Ammon's horn (tissue), 1 donor: ENCODE results near the gene LGI4.

Experiments
- DNase-seq: peaks from one replicate; pipeline ENCODE4 v3.0.0-alpha.2; 2016; ENCODE audit warnings: low spot score

The LGI4 gene

DNA sequence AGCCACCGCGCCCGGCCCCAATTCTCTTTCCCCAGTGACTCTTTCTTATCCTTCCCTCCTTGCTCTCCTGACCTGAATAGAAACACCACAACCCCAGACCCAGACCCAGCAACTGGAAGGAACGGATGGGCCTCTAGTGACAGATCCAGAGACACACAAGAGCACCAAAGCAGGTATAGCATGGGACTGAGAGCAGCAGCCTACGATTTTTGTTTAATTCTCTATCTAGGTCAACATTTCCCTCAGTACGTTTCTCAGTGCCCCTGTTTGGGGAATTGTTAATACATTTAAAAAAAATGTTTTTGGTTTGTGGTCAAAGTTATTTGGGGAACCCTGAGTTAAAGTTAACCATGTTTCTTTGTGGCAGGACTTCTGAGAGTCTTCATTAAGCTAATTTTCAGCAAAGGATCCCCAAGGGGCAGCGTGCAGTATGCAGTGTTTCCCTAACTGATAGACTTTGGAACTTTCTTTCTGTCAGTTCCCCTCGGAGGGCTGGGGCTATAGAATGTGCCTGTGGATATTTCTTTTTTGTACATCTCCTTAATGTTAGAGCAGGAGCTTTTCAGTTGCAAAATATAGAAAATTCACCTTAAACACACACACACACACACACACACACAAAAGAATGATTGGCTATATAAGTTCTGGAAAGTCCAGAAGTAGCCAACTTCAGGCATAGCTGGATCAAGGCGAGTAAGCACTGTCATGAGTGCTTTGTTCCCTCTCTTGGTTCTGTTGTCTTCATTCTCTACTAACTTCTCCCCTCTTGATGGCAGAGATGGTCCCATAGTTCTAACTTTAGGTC, 26.0 kb upstream of the LGI4 start:
- DNase-seq, result no peak

- no peak for DNase-seq
Measured at GRCh38 chr19:35159606-35160005, 24.7 kb upstream of the LGI4 start.

DNA sequence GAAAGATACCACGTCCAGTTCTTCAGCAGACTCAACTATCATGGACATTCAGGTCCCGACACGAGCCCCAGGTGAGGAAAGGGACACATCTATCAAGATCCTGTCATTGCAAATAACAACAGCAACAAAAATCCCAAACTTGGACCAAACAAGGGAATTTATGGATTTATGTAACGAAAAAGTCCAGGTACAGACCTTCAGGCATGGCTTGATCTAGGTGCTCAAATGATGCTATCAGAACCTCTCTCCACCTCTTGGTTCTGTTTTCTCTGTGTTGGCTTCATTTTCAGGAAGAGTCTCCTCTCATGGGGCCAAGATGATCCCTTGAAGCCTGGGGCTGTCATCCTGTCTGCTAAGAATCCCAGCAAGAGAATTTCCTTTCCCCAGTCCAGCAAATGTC, 22.6 kb upstream of the LGI4 start:
- DNase-seq, result no peak

DNA sequence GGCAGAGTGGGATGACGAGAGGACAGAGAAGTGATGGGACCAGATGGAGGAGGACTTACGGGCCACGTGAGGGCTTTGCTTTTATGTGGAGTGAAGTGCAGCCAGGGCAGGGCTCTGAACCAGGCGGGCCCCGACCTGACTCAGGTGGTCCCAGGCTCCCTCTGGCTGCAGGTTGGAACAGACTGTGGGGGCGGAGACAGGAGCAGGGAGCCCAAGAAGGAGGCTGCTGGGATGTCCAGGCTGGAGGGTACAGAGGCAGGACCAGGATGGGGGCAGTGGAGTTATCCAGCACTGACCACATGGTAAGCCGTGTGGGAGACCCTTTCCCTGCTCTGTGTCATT, 21.8 kb upstream of the LGI4 start:
- no peak for DNase-seq

DNA sequence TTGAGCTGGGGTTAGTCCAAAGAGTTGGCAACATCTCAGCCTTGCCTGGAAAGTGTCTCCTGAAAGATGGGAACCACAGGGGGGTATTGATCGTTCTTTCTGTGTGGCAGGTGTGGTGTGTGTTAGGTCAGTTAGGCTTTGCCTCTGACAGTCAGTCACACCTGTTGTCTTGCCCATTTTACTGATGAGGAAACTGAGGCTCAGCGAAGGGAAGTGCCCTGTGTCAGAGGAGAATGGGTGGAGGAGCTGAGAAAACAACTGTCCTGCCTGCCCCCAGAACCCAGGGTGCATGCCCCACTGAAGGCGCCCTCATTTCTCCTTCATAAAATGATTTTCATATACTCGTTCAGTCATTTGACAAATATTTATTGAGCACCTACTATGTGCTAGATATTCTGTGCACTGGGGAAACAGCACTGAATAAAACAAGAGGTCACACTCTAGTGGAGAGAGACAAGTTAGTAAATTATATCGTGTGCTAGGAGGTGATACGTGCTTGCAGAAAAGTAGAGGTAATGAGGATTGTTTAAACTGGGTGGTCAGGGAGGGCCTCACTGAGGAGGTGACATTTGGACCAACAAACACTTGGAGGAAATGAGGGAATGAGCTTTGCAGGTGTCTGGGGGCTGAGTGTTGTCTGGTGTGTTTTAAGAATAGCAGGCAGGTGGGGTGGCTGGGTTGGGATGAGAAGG, 21.3 kb upstream of the LGI4 start:
- no peak for DNase-seq

DNA sequence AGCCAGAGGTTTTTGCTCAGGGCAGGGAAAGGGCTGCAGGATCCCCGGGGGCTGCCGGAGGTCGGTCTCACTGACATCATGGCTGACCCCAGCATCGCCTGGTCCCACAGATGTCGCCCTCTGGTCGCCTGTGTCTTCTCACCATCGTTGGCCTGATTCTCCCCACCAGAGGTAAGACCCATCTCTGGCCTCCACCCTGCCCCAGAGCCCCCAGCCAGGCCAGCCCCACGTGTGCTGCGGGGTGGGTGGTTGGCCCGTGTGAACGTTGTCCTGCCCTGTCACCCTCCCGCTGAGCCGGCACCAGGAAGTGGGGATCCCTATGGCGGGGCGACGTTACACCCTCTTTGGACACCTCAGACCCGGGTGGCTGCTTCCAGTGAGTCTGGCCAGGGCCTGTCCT, 20.6 kb upstream of the LGI4 start:
- DNase-seq, result no peak

DNA sequence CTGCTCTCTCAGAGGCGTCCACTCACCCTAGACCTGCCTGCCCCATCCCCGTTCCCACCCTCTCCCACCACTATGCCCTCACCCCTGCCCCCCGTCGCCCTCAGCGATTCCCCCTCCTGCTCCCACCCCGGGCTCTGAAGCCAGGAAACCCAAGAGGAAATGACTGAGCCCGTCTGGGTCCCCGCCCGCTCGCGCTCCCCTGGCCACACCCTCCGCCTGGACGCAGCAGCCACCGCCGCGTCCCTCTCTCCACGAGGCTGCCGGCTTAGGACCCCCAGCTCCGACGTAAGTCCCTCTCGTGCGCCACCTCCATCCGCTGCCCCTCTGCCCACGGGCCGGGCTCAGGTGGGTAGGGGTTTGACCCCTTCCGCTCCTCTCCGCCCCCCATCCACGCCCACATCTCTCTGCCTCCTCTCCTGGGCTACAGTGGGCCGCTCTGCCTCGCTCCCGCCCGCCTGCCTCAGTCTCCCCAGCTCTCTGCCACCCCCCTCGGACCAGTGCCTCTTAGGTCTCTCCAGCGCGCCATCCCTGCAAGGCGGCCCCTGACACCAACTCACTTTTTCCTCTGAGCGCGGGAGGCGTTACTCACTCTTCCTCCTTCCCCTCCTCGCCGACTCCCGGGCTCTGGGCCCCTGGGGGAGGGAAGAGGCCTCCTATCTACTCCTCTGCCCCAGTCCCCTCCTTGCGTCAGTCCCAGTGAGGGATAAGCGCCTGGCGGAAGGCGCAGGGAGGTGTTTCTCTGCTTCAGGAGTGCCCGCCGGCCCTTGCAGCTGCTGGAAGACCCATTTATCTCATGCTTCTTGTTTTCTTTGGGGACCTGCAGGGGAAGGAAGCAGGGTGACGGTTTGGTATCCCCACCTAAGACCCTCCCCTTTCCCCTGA, 19.9 kb upstream of the LGI4 start, which contains the start of gene FXYD5:
Gene FXYD5 (plus strand): TSS at position 211 of the 882 bp plus-strand sequence. CDS start 816 bp downstream, outside the sequence.
- DNase-seq, result peak; percentile 35

GRCh38 chr19:35153701-35154524, 19.1 kb upstream of the LGI4 start:
- peak; percentile 1 for DNase-seq

- DNase-seq, result peak; percentile 0
Measured at GRCh38 chr19:35153129-35153522, 18.3 kb upstream of the LGI4 start.

- peak; percentile 0 for DNase-seq
Measured at GRCh38 chr19:35151273-35152065, 16.6 kb upstream of the LGI4 start.

DNA sequence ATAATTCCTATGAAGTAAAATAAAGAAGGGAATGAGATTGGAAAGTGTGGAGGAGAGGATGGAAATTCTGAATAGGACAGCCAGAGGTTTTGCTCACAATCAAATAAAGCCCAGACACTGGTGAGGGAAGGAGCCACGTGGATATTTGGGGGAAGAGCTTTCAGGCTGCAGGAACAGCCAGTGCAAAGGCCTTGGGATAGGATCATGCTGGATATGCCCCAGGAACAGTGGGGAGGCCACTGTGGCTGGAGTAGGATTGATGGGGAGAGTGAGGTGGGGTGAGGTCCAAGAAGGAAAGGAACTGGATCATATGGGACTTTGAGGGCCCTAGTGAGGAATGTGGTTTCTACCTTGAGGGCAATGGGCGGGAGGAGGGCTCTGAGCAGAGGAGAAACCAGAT, 15.6 kb upstream of the LGI4 start:
- DNase-seq, result peak; percentile 0

DNA sequence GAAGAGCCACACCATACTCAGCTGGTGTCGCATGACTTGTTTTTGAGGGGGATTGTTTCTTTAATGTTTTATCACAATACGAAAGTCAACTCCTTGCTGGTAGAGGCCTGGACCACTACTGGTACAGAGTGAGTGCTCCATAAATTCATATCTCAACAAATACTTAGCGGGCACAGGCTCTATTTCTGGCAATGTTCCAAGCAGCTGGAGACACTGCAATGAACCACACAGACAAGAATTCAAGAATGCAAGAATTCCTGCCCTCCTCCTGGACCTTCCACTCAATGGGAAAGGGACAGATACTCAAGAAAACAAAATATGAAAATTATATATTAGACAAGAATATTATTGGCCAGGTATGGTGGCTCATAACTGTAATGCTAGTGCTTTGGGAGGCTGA, 14.6 kb upstream of the LGI4 start:
- DNase-seq, result peak; percentile 1

- no peak for DNase-seq
Measured at GRCh38 chr19:35146746-35147459, 12.0 kb upstream of the LGI4 start.

DNA sequence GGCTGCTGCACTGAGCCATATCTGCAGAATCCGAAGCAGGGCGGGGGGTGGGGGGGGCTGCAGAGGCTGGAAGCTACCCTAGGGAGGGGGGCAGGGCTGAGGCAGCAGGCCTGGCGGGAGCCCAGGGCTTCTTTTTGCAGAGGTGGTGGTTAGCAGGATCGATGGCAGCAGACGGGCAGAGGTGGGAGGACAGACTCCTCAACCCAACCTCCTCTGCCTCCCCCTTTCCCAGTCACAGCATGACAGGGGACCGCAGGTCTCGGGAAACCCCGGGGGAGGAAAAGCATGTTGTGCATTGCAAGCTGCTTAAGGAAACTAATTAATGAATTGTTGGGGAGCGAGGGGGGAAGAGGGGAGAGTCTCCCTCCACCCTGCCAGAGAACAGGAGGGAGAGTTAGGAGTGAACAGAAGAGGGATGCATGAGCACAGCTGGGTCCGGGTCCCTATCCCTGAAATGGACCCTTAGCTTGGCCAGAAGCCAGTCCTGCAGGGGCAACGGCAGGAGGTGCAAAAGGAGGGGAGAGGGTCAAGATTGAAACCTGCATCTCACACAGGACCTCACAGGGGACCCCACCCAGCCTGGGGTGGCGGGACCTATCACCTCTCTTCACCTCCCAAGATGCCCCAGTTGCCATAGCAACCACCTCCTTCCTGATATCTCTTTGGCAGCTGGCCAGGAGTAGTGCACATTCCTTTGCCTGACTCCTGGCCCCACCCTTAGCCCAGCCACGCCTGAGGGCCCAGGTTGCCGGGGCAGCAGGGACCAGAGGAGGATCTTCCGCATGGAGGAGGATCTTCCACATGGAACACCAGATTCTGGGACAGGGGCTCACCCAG, 10.0 kb upstream of the LGI4 start:
- DNase-seq, result no peak

GRCh38 chr19:35144259-35144599, 9.4 kb upstream of the LGI4 start:
- DNase-seq, result no peak

DNA sequence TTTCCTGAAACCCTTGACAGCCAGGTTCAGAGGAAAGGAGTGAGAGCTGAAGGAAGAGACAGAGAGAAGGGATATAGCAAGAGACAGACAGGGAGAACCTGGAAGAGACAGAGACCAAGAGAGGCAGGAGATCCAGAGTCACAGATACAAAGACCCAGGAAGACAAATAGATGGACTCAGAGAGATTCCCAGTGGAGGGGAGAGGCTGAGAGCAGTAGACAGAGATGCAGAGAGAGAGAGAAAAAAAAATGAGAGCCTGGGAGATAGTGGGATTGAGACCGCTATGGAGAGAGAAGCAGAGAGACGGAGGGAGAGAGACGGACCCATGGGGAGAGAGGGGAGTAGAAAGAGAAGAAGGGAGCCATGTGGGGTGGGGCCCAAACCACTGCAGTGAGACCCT, 9.0 kb upstream of the LGI4 start:
- no peak for DNase-seq

GRCh38 chr19:35143231-35143715, 8.4 kb upstream of the LGI4 start, which contains the start of gene FXYD7:
FXYD7 (plus strand) TSS chr19:35143255; CDS start chr19:35143334, 79 bp downstream.
- DNase-seq, result no peak

GRCh38 chr19:35142606-35143230, 7.9 kb upstream of the LGI4 start:
- no peak for DNase-seq
